DOHH2 (cell line): ENCODE data around the gene MYO10.

Experiments
- H3F3A ChIP-seq: fragments of 200-600 bp; sonication (generic), shearing (Covaris generic); 2 replicates; pipeline ENCODE4 v1.6.0; 2016; ENCODE audit warnings: antibody characterized with exemption, mild to moderate bottlenecking; ENCODE audit not compliant: control insufficient read depth, insufficient read depth
- H3K27ac ChIP-seq: fragments of 200-600 bp; sonication (generic); 2 replicates; pipeline ENCODE4 v1.5.1; 2014; ENCODE audit warnings: low read depth, mild to moderate bottlenecking, low read length, moderate library complexity
- H3K27me3 ChIP-seq: fragments of 200-600 bp; sonication (generic); 2 replicates; pipeline ENCODE4 v1.6.1; 2014; ENCODE audit warnings: mild to moderate bottlenecking, low read length, mixed read lengths; ENCODE audit not compliant: control insufficient read depth
- H3K36me3 ChIP-seq: fragments of 200-600 bp; sonication (generic); 2 replicates; pipeline ENCODE4 v1.6.1; 2014; ENCODE audit warnings: mild to moderate bottlenecking, low read length, moderate library complexity, mixed read lengths; ENCODE audit not compliant: control insufficient read depth
- H3K4me1 ChIP-seq: fragments of 200-600 bp; sonication (generic); 2 replicates; pipeline ENCODE4 v1.6.1; 2014; ENCODE audit warnings: mild to moderate bottlenecking, low read length, mixed read lengths; ENCODE audit not compliant: control insufficient read depth
- H3K4me2 ChIP-seq: fragments of 200-600 bp; sonication (generic); 2 replicates; pipeline ENCODE4 v1.6.0; 2014; ENCODE audit warnings: mild to moderate bottlenecking, low read length, moderate library complexity
- H3K4me3 ChIP-seq: fragments of 200-600 bp; sonication (generic); 2 replicates; pipeline ENCODE4 v1.5.1; 2014; ENCODE audit warnings: mild to moderate bottlenecking, low read length, mixed read lengths
- H3K79me2 ChIP-seq: fragments of 200-600 bp; sonication (generic); 2 replicates; pipeline ENCODE4 v1.6.1; 2014; ENCODE audit warnings: mild to moderate bottlenecking, low read length, mixed read lengths; ENCODE audit not compliant: control insufficient read depth
- H3K9me2 ChIP-seq: fragments of 200-600 bp; sonication (generic); replicated peaks from 2 replicates; pipeline ENCODE4 v1.6.1; 2014; ENCODE audit warnings: mild to moderate bottlenecking, low read length, mixed read lengths; ENCODE audit not compliant: control insufficient read depth
- H3K9me3 ChIP-seq: fragments of 200-600 bp; sonication (generic); 2 replicates; pipeline ENCODE4 v1.6.1; 2014; ENCODE audit warnings: antibody characterized with exemption, low read length, mixed read lengths; ENCODE audit not compliant: control insufficient read depth, insufficient read depth
- H4K20me1 ChIP-seq: fragments of 200-600 bp; sonication (generic); 2 replicates; pipeline ENCODE4 v1.6.0; 2014; ENCODE audit warnings: low read depth, mild to moderate bottlenecking, antibody characterized with exemption, low read length, moderate library complexity; ENCODE audit not compliant: control insufficient read depth, insufficient read depth
- CTCF ChIP-seq: fragments of 200-600 bp; sonication (generic); IDR thresholded peaks from one replicate; pipeline ENCODE4 v1.5.1; 2014; ENCODE audit warnings: antibody characterized with exemption, mild to moderate bottlenecking, low read depth, low read length; ENCODE audit not compliant: poor library complexity, severe bottlenecking
- EZH2phosphoT487 ChIP-seq: fragments of 200-600 bp; sonication (generic); IDR thresholded peaks from 2 replicates; pipeline ENCODE4 v1.6.1; 2017; ENCODE audit warnings: borderline replicate concordance, mild to moderate bottlenecking, antibody characterized with exemption, low read length, moderate library complexity, mixed read lengths

MYO10 gene

GRCh38 chr5:16736158-16736995, 199.7 kb downstream of the MYO10 start:
- H3K4me2 ChIP-seq: no peak overlapping the region
- no peaks in the 10 kb centered on the region for H3K4me1 ChIP-seq
- no peaks in the 10 kb centered on the region for H4K20me1 ChIP-seq
- H3F3A ChIP-seq: no peaks in the 10 kb centered on the region
- H3K79me2 ChIP-seq: no peaks in the 10 kb centered on the region
- H3K9me3 ChIP-seq: no peaks in the 10 kb centered on the region
- H3K36me3 ChIP-seq: no peaks in the 10 kb centered on the region
- no peak overlapping the region for H3K27ac ChIP-seq
- no peaks in the 10 kb centered on the region for H3K27me3 ChIP-seq
- no peak overlapping the region for H3K4me3 ChIP-seq
- H3K9me2 ChIP-seq: no peaks in the 10 kb centered on the region
- no peak for TF ChIP-seq EZH2phosphoT487
- TF ChIP-seq CTCF: no peak

- Histone ChIP-seq H3F3A (no peaks in the 10 kb centered on the region), H4K20me1 (no peaks in the 10 kb centered on the region), H3K9me3 (no peaks in the 10 kb centered on the region), H3K4me2 (no peak overlapping the region), H3K36me3 (no peaks in the 10 kb centered on the region), H3K79me2 (no peaks in the 10 kb centered on the region), H3K4me3 (no peak overlapping the region), H3K9me2 (no peaks in the 10 kb centered on the region), H3K27ac (no peak overlapping the region), H3K27me3 (no peaks in the 10 kb centered on the region), H3K4me1 (no peaks in the 10 kb centered on the region)
- no peak for TF ChIP-seq CTCF
- no peak for TF ChIP-seq EZH2phosphoT487
Observed at GRCh38 chr5:16735101-16736060, 200.7 kb downstream of the MYO10 start.

GRCh38 chr5:16733331-16734006, 202.6 kb downstream of the MYO10 start:
- no peak overlapping the region for H3K27ac ChIP-seq
- H3K9me2 ChIP-seq: no peaks in the 10 kb centered on the region
- H3K4me2 ChIP-seq: no peak overlapping the region
- H3K27me3 ChIP-seq: no peaks in the 10 kb centered on the region
- H3K9me3 ChIP-seq: no peaks in the 10 kb centered on the region
- H3F3A ChIP-seq: no peaks in the 10 kb centered on the region
- no peaks in the 10 kb centered on the region for H3K79me2 ChIP-seq
- H3K4me3 ChIP-seq: no peak overlapping the region
- no peaks in the 10 kb centered on the region for H4K20me1 ChIP-seq
- H3K36me3 ChIP-seq: no peaks in the 10 kb centered on the region
- peaks cover 2% of the 10 kb centered on the region for H3K4me1 ChIP-seq
- TF ChIP-seq EZH2phosphoT487: no peak
- no peak for TF ChIP-seq CTCF
